Sigmoid colon (tissue), 3 donors: ENCODE results near the gene C1orf174.

ENCODE experiments used
- POLR2A ChIP-seq, 2 donors: fragments of 450-650 bp; IDR thresholded peaks; one replicate each; pipeline ENCODE4 v1.6.1; 2016; ENCODE audit warnings: antibody characterized with exemption in 2 of 2, mild to moderate bottlenecking in 2 of 2, moderate library complexity in 2 of 2
- TF ChIP-seq, protein P1 (sequence below), 4 experiments: fragments of 450-650 bp in 3 of 4; fragments of 200-600 bp in 1 of 4; IDR thresholded peaks; one replicate each; pipeline ENCODE4 v1.5.1; 2016 to 2019; ENCODE audit warnings: antibody characterized with exemption in 4 of 4, mild to moderate bottlenecking in 3 of 4, moderate library complexity in 2 of 4

DNA sequence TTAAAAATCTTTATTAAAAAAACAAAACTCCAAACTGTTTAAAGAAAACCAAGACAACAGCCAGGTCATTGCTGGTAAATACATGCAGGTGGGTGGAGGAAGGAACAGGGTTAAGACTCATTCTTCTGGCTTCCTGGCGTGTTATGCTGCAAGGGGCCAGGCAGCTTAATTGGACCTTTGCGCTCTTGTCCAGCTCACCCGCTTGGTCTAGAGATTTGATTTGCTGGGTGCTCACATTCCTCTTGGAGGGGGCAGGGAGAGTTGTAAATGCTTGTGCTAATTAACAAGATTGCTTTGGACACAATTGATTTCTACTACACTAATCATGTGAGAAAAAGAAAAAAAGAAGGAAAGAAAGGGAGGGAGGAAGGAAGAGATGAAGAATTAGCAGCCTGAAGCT is 53.5 kb downstream of the C1orf174 start:
- TF ChIP-seq POLR2A (IDR thresholded peaks at IDR 0.05), result no peak
- TF ChIP-seq, protein P1, sequence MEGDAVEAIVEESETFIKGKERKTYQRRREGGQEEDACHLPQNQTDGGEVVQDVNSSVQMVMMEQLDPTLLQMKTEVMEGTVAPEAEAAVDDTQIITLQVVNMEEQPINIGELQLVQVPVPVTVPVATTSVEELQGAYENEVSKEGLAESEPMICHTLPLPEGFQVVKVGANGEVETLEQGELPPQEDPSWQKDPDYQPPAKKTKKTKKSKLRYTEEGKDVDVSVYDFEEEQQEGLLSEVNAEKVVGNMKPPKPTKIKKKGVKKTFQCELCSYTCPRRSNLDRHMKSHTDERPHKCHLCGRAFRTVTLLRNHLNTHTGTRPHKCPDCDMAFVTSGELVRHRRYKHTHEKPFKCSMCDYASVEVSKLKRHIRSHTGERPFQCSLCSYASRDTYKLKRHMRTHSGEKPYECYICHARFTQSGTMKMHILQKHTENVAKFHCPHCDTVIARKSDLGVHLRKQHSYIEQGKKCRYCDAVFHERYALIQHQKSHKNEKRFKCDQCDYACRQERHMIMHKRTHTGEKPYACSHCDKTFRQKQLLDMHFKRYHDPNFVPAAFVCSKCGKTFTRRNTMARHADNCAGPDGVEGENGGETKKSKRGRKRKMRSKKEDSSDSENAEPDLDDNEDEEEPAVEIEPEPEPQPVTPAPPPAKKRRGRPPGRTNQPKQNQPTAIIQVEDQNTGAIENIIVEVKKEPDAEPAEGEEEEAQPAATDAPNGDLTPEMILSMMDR (IDR thresholded peaks at IDR 0.05), result no peak
